ENCODE results near the gene NDFIP2. TPM values are rescaled to one million over a fixed set of nuclear protein-coding genes. Genes with fewer than 3 reads are reported as not detected.

NDFIP2 gene
- total and polyA plus RNA-seq, 10 of the 15 experiments (the other 5 are each of a cell fraction or from before 2014, with no cell fraction given), result 17.9 to 57.2 (median 30.6) TPM

DNA sequence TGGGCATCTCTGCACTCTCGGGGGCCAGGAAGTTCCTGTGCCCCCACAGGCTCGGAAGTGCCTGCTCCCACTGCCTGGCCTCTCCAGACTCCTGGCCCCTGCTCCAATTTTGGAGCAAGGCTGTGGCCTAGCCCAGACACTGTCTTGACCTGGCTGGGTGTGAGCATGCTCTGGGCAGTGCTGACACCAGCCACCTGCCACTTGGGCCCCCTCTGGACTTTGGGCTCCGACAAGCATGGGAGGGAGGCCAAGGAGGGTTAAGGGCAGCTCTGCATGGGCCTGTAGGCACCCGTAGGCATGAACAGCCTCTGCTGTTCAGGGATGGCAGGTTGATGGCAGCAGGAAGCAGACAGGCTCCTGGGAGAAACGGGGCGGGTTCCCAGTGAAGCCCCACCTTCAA lies 48.9 kb upstream of the NDFIP2 start:
- no peak for TF ChIP-seq POLR2AphosphoS5 (IDR thresholded peaks at IDR 0.05; ENCODE audit: low read length)
- TF ChIP-seq TCF3 (IDR thresholded peaks at IDR 0.05; ENCODE audit: borderline replicate concordance, insufficient read depth, low read depth, low read length), result no peak
- TF ChIP-seq TARDBP (IDR thresholded peaks at IDR 0.05; ENCODE audit: borderline replicate concordance), result no peak
- TF ChIP-seq, protein P1, sequence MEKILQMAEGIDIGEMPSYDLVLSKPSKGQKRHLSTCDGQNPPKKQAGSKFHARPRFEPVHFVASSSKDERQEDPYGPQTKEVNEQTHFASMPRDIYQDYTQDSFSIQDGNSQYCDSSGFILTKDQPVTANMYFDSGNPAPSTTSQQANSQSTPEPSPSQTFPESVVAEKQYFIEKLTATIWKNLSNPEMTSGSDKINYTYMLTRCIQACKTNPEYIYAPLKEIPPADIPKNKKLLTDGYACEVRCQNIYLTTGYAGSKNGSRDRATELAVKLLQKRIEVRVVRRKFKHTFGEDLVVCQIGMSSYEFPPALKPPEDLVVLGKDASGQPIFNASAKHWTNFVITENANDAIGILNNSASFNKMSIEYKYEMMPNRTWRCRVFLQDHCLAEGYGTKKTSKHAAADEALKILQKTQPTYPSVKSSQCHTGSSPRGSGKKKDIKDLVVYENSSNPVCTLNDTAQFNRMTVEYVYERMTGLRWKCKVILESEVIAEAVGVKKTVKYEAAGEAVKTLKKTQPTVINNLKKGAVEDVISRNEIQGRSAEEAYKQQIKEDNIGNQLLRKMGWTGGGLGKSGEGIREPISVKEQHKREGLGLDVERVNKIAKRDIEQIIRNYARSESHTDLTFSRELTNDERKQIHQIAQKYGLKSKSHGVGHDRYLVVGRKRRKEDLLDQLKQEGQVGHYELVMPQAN (conservative IDR thresholded peaks at IDR 0.05), result no peak
- TF ChIP-seq EZH2 (IDR thresholded peaks at IDR 0.05; ENCODE audit: borderline replicate concordance, control insufficient read depth, low read depth, low read length), result no peak
- TF ChIP-seq, protein P2, sequence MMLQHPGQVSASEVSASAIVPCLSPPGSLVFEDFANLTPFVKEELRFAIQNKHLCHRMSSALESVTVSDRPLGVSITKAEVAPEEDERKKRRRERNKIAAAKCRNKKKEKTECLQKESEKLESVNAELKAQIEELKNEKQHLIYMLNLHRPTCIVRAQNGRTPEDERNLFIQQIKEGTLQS (IDR thresholded peaks at IDR 0.05; ENCODE audit: borderline replicate concordance, extremely low read depth, low read depth, low read length), result no peak
- TF ChIP-seq, protein P3, sequence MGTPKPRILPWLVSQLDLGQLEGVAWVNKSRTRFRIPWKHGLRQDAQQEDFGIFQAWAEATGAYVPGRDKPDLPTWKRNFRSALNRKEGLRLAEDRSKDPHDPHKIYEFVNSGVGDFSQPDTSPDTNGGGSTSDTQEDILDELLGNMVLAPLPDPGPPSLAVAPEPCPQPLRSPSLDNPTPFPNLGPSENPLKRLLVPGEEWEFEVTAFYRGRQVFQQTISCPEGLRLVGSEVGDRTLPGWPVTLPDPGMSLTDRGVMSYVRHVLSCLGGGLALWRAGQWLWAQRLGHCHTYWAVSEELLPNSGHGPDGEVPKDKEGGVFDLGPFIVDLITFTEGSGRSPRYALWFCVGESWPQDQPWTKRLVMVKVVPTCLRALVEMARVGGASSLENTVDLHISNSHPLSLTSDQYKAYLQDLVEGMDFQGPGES (IDR thresholded peaks at IDR 0.05), result no peak
- no peak for TF ChIP-seq MEF2B (IDR thresholded peaks at IDR 0.05; ENCODE audit: partially characterized antibody, poor library complexity, severe bottlenecking)
- no peak for TF ChIP-seq MYC (IDR thresholded peaks at IDR 0.05; ENCODE audit: insufficient read depth, insufficient read length, insufficient replicate concordance, low read length, severe bottlenecking)
- TF ChIP-seq ZNF24 (IDR thresholded peaks at IDR 0.05), result no peak
- no peak for TF ChIP-seq NFXL1 (IDR thresholded peaks at IDR 0.05; ENCODE audit: borderline replicate concordance)
- no peak for TF ChIP-seq RAD51 (IDR thresholded peaks at IDR 0.05)
- TF ChIP-seq, protein P4, sequence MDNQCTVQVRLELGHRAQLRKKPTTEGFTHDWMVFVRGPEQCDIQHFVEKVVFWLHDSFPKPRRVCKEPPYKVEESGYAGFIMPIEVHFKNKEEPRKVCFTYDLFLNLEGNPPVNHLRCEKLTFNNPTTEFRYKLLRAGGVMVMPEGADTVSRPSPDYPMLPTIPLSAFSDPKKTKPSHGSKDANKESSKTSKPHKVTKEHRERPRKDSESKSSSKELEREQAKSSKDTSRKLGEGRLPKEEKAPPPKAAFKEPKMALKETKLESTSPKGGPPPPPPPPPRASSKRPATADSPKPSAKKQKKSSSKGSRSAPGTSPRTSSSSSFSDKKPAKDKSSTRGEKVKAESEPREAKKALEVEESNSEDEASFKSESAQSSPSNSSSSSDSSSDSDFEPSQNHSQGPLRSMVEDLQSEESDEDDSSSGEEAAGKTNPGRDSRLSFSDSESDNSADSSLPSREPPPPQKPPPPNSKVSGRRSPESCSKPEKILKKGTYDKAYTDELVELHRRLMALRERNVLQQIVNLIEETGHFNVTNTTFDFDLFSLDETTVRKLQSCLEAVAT (IDR thresholded peaks at IDR 0.05), result no peak
- TF ChIP-seq EED (IDR thresholded peaks at IDR 0.05; ENCODE audit: low read depth), result no peak
- no peak for TF ChIP-seq RAD21 (IDR thresholded peaks at IDR 0.05; ENCODE audit: insufficient read depth, low read depth, low read length)
- DNase-seq (ENCODE audit: low read depth, low spot score), result no peak
- H3K4me3 ChIP-seq, result no peak overlapping the region
- H3K9ac ChIP-seq (ENCODE audit: control insufficient read depth, insufficient read depth, low read length), result no peak overlapping the region
- FAIRE-seq, result no peak
- no peak overlapping the region for H3K27ac ChIP-seq (ENCODE audit: control insufficient read depth, insufficient read depth)
- no peaks in the 10 kb centered on the region for H3K9me3 ChIP-seq (replicated peaks; ENCODE audit: control insufficient read depth, insufficient read depth, low read length)
- CTCF ChIA-PET, result interaction anchor here (2.6 to 13.6 kb wide), 2 partner anchors 8 to 101 kb away, joined by 19 to 564 read pairs; no protein-coding TSS in a partner anchor
- RAD21 ChIA-PET (ENCODE audit: unreplicated experiment), result no interaction called here
- no peaks in the 10 kb centered on the region for H3K79me2 ChIP-seq (ENCODE audit: control insufficient read depth, insufficient read depth, low read length)
- H3K4me1 ChIP-seq (ENCODE audit: control insufficient read depth, insufficient read depth, low read length), result no peaks in the 10 kb centered on the region
- ATAC-seq, result no peak
- SMC1A ChIA-PET (ENCODE audit: uncharacterized antibody, unreplicated experiment), result interaction anchor here (0.9 to 3.5 kb wide), 3 partner anchors 8 to 14 kb away, joined by 3 to 20 read pairs (median 10); no protein-coding TSS in a partner anchor
- 75% methylated on average over 6 of the region's 6 CpGs for WGBS (ENCODE audit: insufficient coverage, insufficient replicate concordance, low lambda C conversion rate, missing lambda C conversion rate)
- H4K20me1 ChIP-seq (ENCODE audit: control insufficient read depth, insufficient read depth), result no peaks in the 10 kb centered on the region
- in situ Hi-C loops (cut with MboI), result no loop called here
- no peak overlapping the region for H2AFZ ChIP-seq (ENCODE audit: control insufficient read depth, low read depth, low read length)
- intact Hi-C loops (cut with micrococcal nuclease; ENCODE audit: unreplicated experiment), result no loop called here
- POLR2A ChIA-PET, result no interaction called here
- no peaks in the 10 kb centered on the region for H3K27me3 ChIP-seq (replicated peaks in 1 of 2; ENCODE audit: control insufficient read depth in 2 of 2, insufficient read depth in 2 of 2, low read length in 1 of 2)
- no TSS peak for BruUV-seq (replicated peaks)
- no peak overlapping the region for H3K4me2 ChIP-seq (ENCODE audit: control insufficient read depth, insufficient read depth)
- H3K36me3 ChIP-seq (ENCODE audit: control insufficient read depth in 2 of 2, insufficient read depth in 2 of 2, low read length in 1 of 2), result no peaks in the 10 kb centered on the region
